IMR-90 (cell line): ENCODE measurements around the gene CDH23. TPM values are rescaled to one million over a fixed set of nuclear protein-coding genes. Genes with fewer than 3 reads are reported as not detected.

Experiments
- ATAC-seq: fragments of 200-7000 bp; cut with Tn5 transposase; 2 replicates; pipeline ENCODE4 v1.9.1; 2020; ENCODE audit warnings: low read depth, mild to moderate bottlenecking, moderate library complexity
- BruUV-seq: library from RNA; stranded (reverse); fragments of 400-500 nt; replicated peaks from 2 replicates; lab custom pipeline; 2021; lab: Mats Ljungman, UMichigan
- CTCF ChIA-PET: fragments of 300-600 bp; formaldehyde crosslinking; extraction: SDS; loops from one replicate; lab custom pipeline; 2021; ENCODE audit warnings: antibody characterized with exemption; lab: Yijun Ruan, JAX
- POLR2A ChIA-PET: fragments of 300-600 bp; sonication (Branson Sonifier 250); formaldehyde crosslinking; loops from one replicate; lab custom pipeline; 2022; ENCODE audit warnings: antibody characterized with exemption; ENCODE audit not compliant: unreplicated experiment; lab: Charles Lee
- DNase-seq: peaks from one replicate; pipeline ENCODE4 v3.0.0; 2013
- H2AFZ ChIP-seq: replicated peaks from 2 replicates; pipeline ENCODE3; 2013; ENCODE audit warnings: low read length, mild to moderate bottlenecking; ENCODE audit not compliant: poor library complexity
- H2AK5ac ChIP-seq: 2 replicates; pipeline ENCODE4 v1.6.1; 2013; ENCODE audit warnings: low read depth, low read length, inconsistent platforms
- H2AK9ac ChIP-seq: replicated peaks from 2 replicates; pipeline ENCODE3; 2013; ENCODE audit warnings: mild to moderate bottlenecking, low read depth, low read length, moderate library complexity; ENCODE audit not compliant: poor library complexity
- H2BK120ac ChIP-seq: 2 replicates; pipeline ENCODE4 v1.6.1; 2013; ENCODE audit warnings: low read depth, low read length, inconsistent platforms
- H2BK15ac ChIP-seq: 3 replicates; pipeline ENCODE4 v1.6.1; 2013; ENCODE audit warnings: low read depth, low read length, inconsistent platforms
- H2BK20ac ChIP-seq: 2 replicates; pipeline ENCODE4 v1.6.1; 2013; ENCODE audit warnings: low read depth, mild to moderate bottlenecking, inconsistent platforms, low read length, moderate library complexity
- H2BK5ac ChIP-seq: 2 replicates; pipeline ENCODE4 v1.6.1; 2013; ENCODE audit warnings: mild to moderate bottlenecking, low read depth, low read length, inconsistent platforms; ENCODE audit not compliant: poor library complexity, severe bottlenecking
- H3K14ac ChIP-seq: replicated peaks from 2 replicates; pipeline ENCODE4 v1.6.1; 2013; ENCODE audit warnings: low read depth, low read length, inconsistent platforms
- H3K18ac ChIP-seq: 2 replicates; pipeline ENCODE4 v1.6.1; 2013; ENCODE audit warnings: low read depth, low read length, control low read depth
- H3K23ac ChIP-seq: 2 replicates; pipeline ENCODE4 v1.6.1; 2013; ENCODE audit warnings: low read depth, low read length, inconsistent platforms
- H3K27ac ChIP-seq: 2 replicates; pipeline ENCODE4 v1.5.1; 2013; ENCODE audit warnings: mild to moderate bottlenecking, control low read depth, low read length; ENCODE audit not compliant: insufficient read depth
- H3K27me3 ChIP-seq: 2 replicates; pipeline ENCODE4 v1.6.1; 2013; ENCODE audit warnings: low read length; ENCODE audit not compliant: control insufficient read depth, insufficient read depth
- H3K36me3 ChIP-seq: 2 replicates; pipeline ENCODE4 v1.6.1; 2013; ENCODE audit warnings: low read length, mixed read lengths; ENCODE audit not compliant: control insufficient read depth, insufficient read depth
- H3K4ac ChIP-seq: 2 replicates; pipeline ENCODE4 v1.6.1; 2013; ENCODE audit warnings: low read depth, low read length, inconsistent platforms
- H3K4me1 ChIP-seq: 2 replicates; pipeline ENCODE4 v1.6.1; 2013; ENCODE audit warnings: low read length, mixed read lengths; ENCODE audit not compliant: control insufficient read depth, insufficient read depth
- H3K4me2 ChIP-seq: 2 replicates; pipeline ENCODE4 v1.6.1; 2013; ENCODE audit warnings: low read depth, mild to moderate bottlenecking, control low read depth, low read length, moderate library complexity
- H3K4me3 ChIP-seq: 2 replicates; pipeline ENCODE4 v1.5.1; 2013; ENCODE audit warnings: low read depth, mild to moderate bottlenecking, control low read depth, low read length, moderate library complexity; ENCODE audit not compliant: insufficient read depth
- H3K56ac ChIP-seq: 2 replicates; pipeline ENCODE4 v1.6.1; 2013; ENCODE audit warnings: low read length, inconsistent platforms; ENCODE audit not compliant: insufficient read depth; ENCODE audit errors: extremely low read depth
- H3K79me1 ChIP-seq, 2 experiments: 2 replicates each; pipeline ENCODE4 v1.6.1; 2013; ENCODE audit warnings: low read length in 2 of 2, inconsistent platforms in 1 of 2, low read depth in 1 of 2
- H3K9ac ChIP-seq: 2 replicates; pipeline ENCODE4 v1.6.1; 2013; ENCODE audit warnings: low read depth, low read length, control low read depth
- H3K9me1 ChIP-seq: 2 replicates; pipeline ENCODE4 v1.6.1; 2013; ENCODE audit warnings: low read length, inconsistent platforms; ENCODE audit not compliant: insufficient read depth
- H3K9me3 ChIP-seq: 2 replicates; pipeline ENCODE4 v1.6.1; 2013; ENCODE audit warnings: low read length; ENCODE audit not compliant: control insufficient read depth, insufficient read depth
- H4K20me1 ChIP-seq: 2 replicates; pipeline ENCODE4 v1.6.1; 2013; ENCODE audit warnings: low read length, inconsistent platforms; ENCODE audit not compliant: insufficient read depth
- H4K5ac ChIP-seq: 2 replicates; pipeline ENCODE4 v1.6.1; 2013; ENCODE audit warnings: mild to moderate bottlenecking, low read depth, low read length, control low read depth
- H4K8ac ChIP-seq, 2 experiments: 2 replicates each; pipeline ENCODE4 v1.6.1; 2013; ENCODE audit warnings: low read depth in 2 of 2, low read length in 2 of 2, control low read depth in 1 of 2, inconsistent platforms in 1 of 2
- H4K91ac ChIP-seq: 2 replicates; pipeline ENCODE4 v1.6.1; 2013; ENCODE audit warnings: low read depth, low read length, inconsistent platforms; ENCODE audit not compliant: insufficient read depth
- CHD1 ChIP-seq: IDR thresholded peaks from 2 replicates; pipeline ENCODE4 v1.6.1; 2012; ENCODE audit warnings: low read depth, low read length, improper control_type of control experiment
- MAZ ChIP-seq: IDR thresholded peaks from 2 replicates; pipeline ENCODE4 v1.6.1; 2012; ENCODE audit warnings: low read depth, mild to moderate bottlenecking, low read length, improper control_type of control experiment, moderate library complexity, borderline replicate concordance
- POLR2A ChIP-seq: IDR thresholded peaks from 2 replicates; pipeline ENCODE4 v1.6.1; 2012; ENCODE audit warnings: mild to moderate bottlenecking, low read depth, low read length
- RAD21 ChIP-seq: IDR thresholded peaks from 2 replicates; pipeline ENCODE4 v1.6.1; 2012; ENCODE audit warnings: low read length, improper control_type of control experiment
- RCOR1 ChIP-seq: IDR thresholded peaks from 2 replicates; pipeline ENCODE4 v1.6.1; 2012; ENCODE audit warnings: mild to moderate bottlenecking, low read length, improper control_type of control experiment; ENCODE audit not compliant: insufficient replicate concordance
- WGBS, 2 experiments: methylation state at CpG; one replicate each; pipeline versions ENCODE4 v1.1.5 to v1.1.7; 2013; ENCODE audit warnings: missing lambda C conversion rate in 2 of 2; ENCODE audit not compliant: insufficient read length in 1 of 2; ENCODE audit errors: extremely low coverage in 2 of 2; 5-methylcytosine and 5-hydroxymethylcytosine counted together
- dilution Hi-C: fragments of 300-500 bp; cut with HindIII; formaldehyde crosslinking; loops from one replicate; pipeline ENCODE4 v1.14.3; 2018; ENCODE audit warnings: low sequenced_read_pairs; ENCODE audit not compliant: unreplicated experiment
- in situ Hi-C: fragments of 300-500 bp; cut with MboI; formaldehyde crosslinking; loops from 3 replicates; pipeline ENCODE4 v1.14.3; 2019; ENCODE audit warnings: low sequenced_read_pairs, inconsistent platforms, mixed read lengths
- intact Hi-C: fragments of 100-400 bp; cut with micrococcal nuclease; formaldehyde crosslinking; loops from 2 replicates; pipeline ENCODE4 v1.10.0; 2022
- polyA plus RNA-seq, 3 experiments: library from polyadenylated mRNA; depleted of rRNA; stranded (reverse); fragments of >200 nt; gene quantifications; 2 replicates each; pipeline ENCODE4 v1.2.3, GENCODE V29; 2012; ENCODE audit warnings: low replicate concordance in 1 of 3
- total RNA-seq: library from RNA; depleted of rRNA; stranded (reverse); fragments of >200 nt; gene quantifications from 2 replicates; pipeline ENCODE4 v1.2.3, GENCODE V29; 2012
- TF ChIP-seq, protein P1 (sequence below): conservative IDR thresholded peaks from 2 replicates; pipeline ENCODE4 v1.5.1; 2012; ENCODE audit warnings: mild to moderate bottlenecking, low read depth, low read length, improper control_type of control experiment

Gene CDH23
- total and polyA plus RNA-seq, 2 of the 4 experiments (the other 2 are of a cell fraction) = under 0.01 to 0.03 TPM

DNA sequence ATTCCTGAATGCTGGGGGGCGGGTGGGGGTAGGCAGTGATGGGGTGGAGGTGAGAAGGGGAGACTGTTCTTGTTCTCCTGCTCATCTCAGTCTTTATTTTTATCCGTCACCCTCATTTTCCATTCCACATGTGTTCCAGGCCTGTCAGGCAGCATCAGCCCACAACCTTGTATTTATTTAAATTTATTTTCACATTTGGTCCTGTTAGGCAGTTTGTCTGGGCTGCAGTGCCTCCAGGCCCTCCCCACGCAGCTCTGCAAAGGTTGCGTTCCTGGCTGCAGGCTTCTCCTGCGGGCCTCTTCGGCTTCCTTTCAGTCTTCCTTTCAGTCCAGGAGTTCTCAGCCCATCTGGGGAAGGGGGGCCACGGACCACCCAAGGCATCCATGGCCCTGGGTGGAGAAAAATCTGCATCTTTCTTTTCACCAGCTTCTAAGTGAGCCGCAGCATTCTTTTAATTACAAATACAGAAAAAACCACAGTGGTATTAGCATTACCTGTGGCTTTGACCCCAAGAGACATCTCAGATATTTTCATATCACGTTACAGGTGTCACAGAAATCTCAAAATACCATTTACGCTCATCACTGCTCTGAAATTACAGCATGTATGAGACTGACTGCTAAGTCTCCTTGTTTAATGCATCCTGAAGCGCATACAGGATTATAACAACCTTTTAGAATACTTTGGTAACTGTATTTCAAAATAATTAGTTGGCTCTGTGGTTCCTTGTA is 228.9 kb downstream of the CDH23 start:
- WGBS, 2 experiments = 50% methylated on average over 2 of the region's 11 CpGs; no CpG with 5 or more reads in 1 of the 2 experiments
- no peak overlapping the region for H2BK15ac ChIP-seq
- intact Hi-C loops = no loop called here
- H3K9me3 ChIP-seq = no peaks in the 10 kb centered on the region
- no peak overlapping the region for H2BK20ac ChIP-seq
- H3K23ac ChIP-seq = no peak overlapping the region
- dilution Hi-C loops = no loop called here
- no TSS peak for BruUV-seq
- no peak overlapping the region for H2BK120ac ChIP-seq
- no peak overlapping the region for H4K91ac ChIP-seq
- H3K4ac ChIP-seq = no peak overlapping the region
- H3K4me1 ChIP-seq = peaks cover 6% of the 10 kb centered on the region; the same call in 1 of the 2 replicates
- no peak overlapping the region for H2AK5ac ChIP-seq
- H3K36me3 ChIP-seq = no peaks in the 10 kb centered on the region
- H2AFZ ChIP-seq = no peak overlapping the region
- H3K4me2 ChIP-seq = no peak overlapping the region
- no peaks in the 10 kb centered on the region for H4K20me1 ChIP-seq
- H3K56ac ChIP-seq = no peak overlapping the region
- H3K9me1 ChIP-seq = no peaks in the 10 kb centered on the region
- H4K8ac ChIP-seq = no peak overlapping the region
- H3K14ac ChIP-seq = no peak overlapping the region
- in situ Hi-C loops = no loop called here
- no peak overlapping the region for H2AK9ac ChIP-seq
- no peak overlapping the region for H2BK5ac ChIP-seq
- H3K9ac ChIP-seq = no peak overlapping the region
- H3K79me1 ChIP-seq = no peaks in the 10 kb centered on the region
- ATAC-seq (no peak), DNase-seq (no peak)
- H4K5ac ChIP-seq = no peak overlapping the region
- no peak overlapping the region for H3K4me3 ChIP-seq
- CTCF ChIA-PET = no interaction called here
- no peak for TF ChIP-seq CHD1
- TF ChIP-seq POLR2A = no peak
- no peak for TF ChIP-seq RAD21
- TF ChIP-seq, protein P1, sequence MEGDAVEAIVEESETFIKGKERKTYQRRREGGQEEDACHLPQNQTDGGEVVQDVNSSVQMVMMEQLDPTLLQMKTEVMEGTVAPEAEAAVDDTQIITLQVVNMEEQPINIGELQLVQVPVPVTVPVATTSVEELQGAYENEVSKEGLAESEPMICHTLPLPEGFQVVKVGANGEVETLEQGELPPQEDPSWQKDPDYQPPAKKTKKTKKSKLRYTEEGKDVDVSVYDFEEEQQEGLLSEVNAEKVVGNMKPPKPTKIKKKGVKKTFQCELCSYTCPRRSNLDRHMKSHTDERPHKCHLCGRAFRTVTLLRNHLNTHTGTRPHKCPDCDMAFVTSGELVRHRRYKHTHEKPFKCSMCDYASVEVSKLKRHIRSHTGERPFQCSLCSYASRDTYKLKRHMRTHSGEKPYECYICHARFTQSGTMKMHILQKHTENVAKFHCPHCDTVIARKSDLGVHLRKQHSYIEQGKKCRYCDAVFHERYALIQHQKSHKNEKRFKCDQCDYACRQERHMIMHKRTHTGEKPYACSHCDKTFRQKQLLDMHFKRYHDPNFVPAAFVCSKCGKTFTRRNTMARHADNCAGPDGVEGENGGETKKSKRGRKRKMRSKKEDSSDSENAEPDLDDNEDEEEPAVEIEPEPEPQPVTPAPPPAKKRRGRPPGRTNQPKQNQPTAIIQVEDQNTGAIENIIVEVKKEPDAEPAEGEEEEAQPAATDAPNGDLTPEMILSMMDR = no peak
- no peak for TF ChIP-seq MAZ
- TF ChIP-seq RCOR1 = no peak
- H3K27me3 ChIP-seq = peaks cover 37% of the 10 kb centered on the region
- H3K27ac ChIP-seq = no peak overlapping the region
- H3K18ac ChIP-seq = no peak overlapping the region
- POLR2A ChIA-PET = no interaction called here
